Measurements from ENCODE around the gene GJD3.
A peak's percentile ranks its signal among the peaks of the same experiment; 100 is the strongest.

The GJD3 gene

GRCh38 chr17:40340880-40341807, 23.4 kb downstream of the GJD3 start:
- TF ChIP-seq CTCF (conservative IDR thresholded peaks at IDR 0.05; ENCODE audit: low read length): no peak
- peak overlapping the region; percentile 82 for H3K4me3 ChIP-seq (ENCODE audit: low read length)
- peak; percentile 70 for DNase-seq (ENCODE audit: low read depth)

GRCh38 chr17:40340327-40340726, 24.2 kb downstream of the GJD3 start:
- H3K4me3 ChIP-seq (ENCODE audit: low read length): no peak overlapping the region
- no peak for DNase-seq (ENCODE audit: low read depth)
- TF ChIP-seq CTCF (conservative IDR thresholded peaks at IDR 0.05; ENCODE audit: low read length): no peak

GRCh38 chr17:40338941-40339649, 25.4 kb downstream of the GJD3 start:
- no peak for TF ChIP-seq CTCF (conservative IDR thresholded peaks at IDR 0.05; ENCODE audit: low read length)
- no peak for DNase-seq (ENCODE audit: low read depth)
- no peak overlapping the region for H3K4me3 ChIP-seq (ENCODE audit: low read length)

- no peak for TF ChIP-seq CTCF (conservative IDR thresholded peaks at IDR 0.05; ENCODE audit: low read length)
- DNase-seq (ENCODE audit: low read depth): no peak
- H3K4me3 ChIP-seq (ENCODE audit: low read length): no peak overlapping the region
Observed at GRCh38 chr17:40338058-40338457, 26.5 kb downstream of the GJD3 start.

GRCh38 chr17:40337351-40337750, 27.2 kb downstream of the GJD3 start:
- DNase-seq (ENCODE audit: low read depth): no peak

GRCh38 chr17:40335620-40336019, 28.9 kb downstream of the GJD3 start:
- TF ChIP-seq CTCF (conservative IDR thresholded peaks at IDR 0.05; ENCODE audit: low read length): no peak
- no peak for DNase-seq (ENCODE audit: low read depth)
- no peak overlapping the region for H3K4me3 ChIP-seq (ENCODE audit: low read length)

More at GRCh38 chr17:40337351-40337750, 27.2 kb downstream of the GJD3 start:
- no peak overlapping the region for H3K4me3 ChIP-seq (ENCODE audit: low read length)
- TF ChIP-seq CTCF (conservative IDR thresholded peaks at IDR 0.05; ENCODE audit: low read length): no peak

All from AG10803 (cell line).